Thoracic aorta (tissue), 2 donors: ENCODE data around the gene MAP7D3. TPM values are rescaled to one million over a fixed set of nuclear protein-coding genes. Genes with fewer than 3 reads are reported as not detected.

Experiments
- ATAC-seq: fragments of 150-250 bp; one replicate; pipeline ENCODE4 v1.8.0; 2017; ENCODE audit warnings: low read depth; ENCODE audit not compliant: insufficient number of reproducible peaks, low FRiP score
- DNase-seq: peaks from one replicate; pipeline ENCODE4 v3.0.0-alpha.2; 2020; ENCODE audit warnings: low spot score
- H3K27ac ChIP-seq, 2 donors: fragments of 200-600 bp; sonication (generic); 1 replicate in 1 of 2; 2 replicates in 1 of 2; pipeline ENCODE4 v1.5.1; 2016; ENCODE audit warnings: mild to moderate bottlenecking in 2 of 2, moderate library complexity in 2 of 2
- H3K27me3 ChIP-seq: fragments of 200-600 bp; sonication (generic); replicated peaks from 2 replicates; pipeline ENCODE4 v1.6.0; 2016; ENCODE audit warnings: mild to moderate bottlenecking; ENCODE audit not compliant: insufficient read depth
- H3K36me3 ChIP-seq: fragments of 200-600 bp; sonication (generic); one replicate; pipeline ENCODE4 v1.5.1; 2016
- H3K4me1 ChIP-seq, 2 donors: fragments of 200-600 bp; sonication (generic); 1 replicate in 1 of 2; 2 replicates in 1 of 2; pipeline versions ENCODE4 v1.5.1 to v1.6.0; 2016; ENCODE audit warnings: low read depth in 2 of 2, mild to moderate bottlenecking in 1 of 2; ENCODE audit not compliant: control insufficient read depth in 1 of 2
- H3K4me3 ChIP-seq: fragments of 200-600 bp; sonication (generic); 2 replicates; pipeline ENCODE4 v1.5.1; 2016; ENCODE audit warnings: mild to moderate bottlenecking
- H3K9me3 ChIP-seq: fragments of 200-600 bp; sonication (generic); 2 replicates; pipeline ENCODE4 v1.5.1; 2016
- total RNA-seq, 2 donors: library from RNA; depleted of rRNA; stranded (reverse); fragments of >200 nt; gene quantifications; one replicate each; pipeline versions ENCODE4 v1.1.0 to v1.2.3, GENCODE V29; 2016
- TF ChIP-seq, protein P1 (sequence below): fragments of 200-600 bp; sonication (generic); IDR thresholded peaks from one replicate; pipeline ENCODE4 v1.5.1; 2019; ENCODE audit warnings: antibody characterized with exemption

MAP7D3 gene
- total RNA-seq, 2 donors from 2014 or later: 41.6 to 44.5 TPM

GRCh38 chrX:136260776-136261175 is 9.6 kb upstream of the MAP7D3 start:
- H3K4me1 ChIP-seq: peaks cover 17 to 74% of the 10 kb centered on the region in 2 donors
- DNase-seq (no peak), ATAC-seq (peak; percentile 25)
- H3K36me3 ChIP-seq: no peaks in the 10 kb centered on the region
- no peak overlapping the region for H3K4me3 ChIP-seq
- peak overlapping the region; percentile 89 to 93 for H3K27ac ChIP-seq
- TF ChIP-seq, protein P1, sequence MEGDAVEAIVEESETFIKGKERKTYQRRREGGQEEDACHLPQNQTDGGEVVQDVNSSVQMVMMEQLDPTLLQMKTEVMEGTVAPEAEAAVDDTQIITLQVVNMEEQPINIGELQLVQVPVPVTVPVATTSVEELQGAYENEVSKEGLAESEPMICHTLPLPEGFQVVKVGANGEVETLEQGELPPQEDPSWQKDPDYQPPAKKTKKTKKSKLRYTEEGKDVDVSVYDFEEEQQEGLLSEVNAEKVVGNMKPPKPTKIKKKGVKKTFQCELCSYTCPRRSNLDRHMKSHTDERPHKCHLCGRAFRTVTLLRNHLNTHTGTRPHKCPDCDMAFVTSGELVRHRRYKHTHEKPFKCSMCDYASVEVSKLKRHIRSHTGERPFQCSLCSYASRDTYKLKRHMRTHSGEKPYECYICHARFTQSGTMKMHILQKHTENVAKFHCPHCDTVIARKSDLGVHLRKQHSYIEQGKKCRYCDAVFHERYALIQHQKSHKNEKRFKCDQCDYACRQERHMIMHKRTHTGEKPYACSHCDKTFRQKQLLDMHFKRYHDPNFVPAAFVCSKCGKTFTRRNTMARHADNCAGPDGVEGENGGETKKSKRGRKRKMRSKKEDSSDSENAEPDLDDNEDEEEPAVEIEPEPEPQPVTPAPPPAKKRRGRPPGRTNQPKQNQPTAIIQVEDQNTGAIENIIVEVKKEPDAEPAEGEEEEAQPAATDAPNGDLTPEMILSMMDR: no peak
- no peaks in the 10 kb centered on the region for H3K27me3 ChIP-seq
- H3K9me3 ChIP-seq: no peaks in the 10 kb centered on the region

DNA sequence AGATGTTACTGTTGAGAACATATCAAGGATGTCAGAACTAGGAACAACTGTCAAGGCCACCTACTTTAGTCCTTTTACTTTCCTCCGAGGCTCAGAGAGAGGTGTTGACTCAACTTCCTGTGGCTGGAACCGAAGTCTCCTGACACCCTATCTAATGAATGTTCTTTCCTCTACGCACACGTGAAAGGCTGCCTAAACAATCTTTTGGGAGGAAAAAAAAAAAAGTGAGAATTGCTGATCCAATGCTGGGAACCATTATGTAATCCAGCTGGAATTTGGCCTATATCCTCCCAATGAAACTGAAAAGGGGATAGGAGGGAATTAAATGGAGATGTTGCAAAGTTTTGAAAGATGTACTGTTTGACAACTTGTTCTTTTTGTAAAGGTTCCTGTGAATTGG is 8.3 kb upstream of the MAP7D3 start:
- Histone ChIP-seq H3K27me3 (no peaks in the 10 kb centered on the region), H3K4me1 (peaks cover 17 to 85% of the 10 kb centered on the region in 2 donors), H3K4me3 (no peak overlapping the region), H3K36me3 (no peaks in the 10 kb centered on the region), H3K27ac (peak overlapping the region; percentile 89 to 93), H3K9me3 (no peaks in the 10 kb centered on the region)
- DNase-seq (no peak), ATAC-seq (peak; percentile 46)
- TF ChIP-seq, protein P1: no peak

DNA sequence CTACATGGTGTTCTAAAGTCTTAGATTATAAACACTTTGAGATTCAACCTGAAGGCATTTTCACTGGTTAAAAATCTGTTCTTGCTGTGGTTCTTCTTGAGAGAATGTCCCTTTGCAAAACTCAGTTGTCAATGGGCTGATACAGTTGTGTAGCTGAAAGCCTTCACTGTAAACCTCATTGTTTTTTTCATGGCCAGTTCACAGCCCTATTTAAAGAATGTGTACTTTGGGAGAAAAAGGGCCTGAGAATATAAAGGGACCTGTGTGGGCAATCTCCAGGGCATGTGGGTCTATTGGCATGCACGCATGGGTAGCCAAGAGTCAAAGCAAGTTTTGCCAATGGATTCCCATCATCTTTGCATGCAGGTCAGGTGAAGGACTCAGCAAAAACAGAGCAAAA is 7.8 kb upstream of the MAP7D3 start:
- Histone ChIP-seq H3K27me3 (no peaks in the 10 kb centered on the region), H3K36me3 (no peaks in the 10 kb centered on the region), H3K27ac (peak overlapping the region; percentile 89 to 93), H3K4me1 (peaks cover 17 to 91% of the 10 kb centered on the region in 2 donors), H3K9me3 (no peaks in the 10 kb centered on the region), H3K4me3 (no peak overlapping the region)
- DNase-seq (no peak), ATAC-seq (no peak)
- TF ChIP-seq, protein P1: no peak

DNA sequence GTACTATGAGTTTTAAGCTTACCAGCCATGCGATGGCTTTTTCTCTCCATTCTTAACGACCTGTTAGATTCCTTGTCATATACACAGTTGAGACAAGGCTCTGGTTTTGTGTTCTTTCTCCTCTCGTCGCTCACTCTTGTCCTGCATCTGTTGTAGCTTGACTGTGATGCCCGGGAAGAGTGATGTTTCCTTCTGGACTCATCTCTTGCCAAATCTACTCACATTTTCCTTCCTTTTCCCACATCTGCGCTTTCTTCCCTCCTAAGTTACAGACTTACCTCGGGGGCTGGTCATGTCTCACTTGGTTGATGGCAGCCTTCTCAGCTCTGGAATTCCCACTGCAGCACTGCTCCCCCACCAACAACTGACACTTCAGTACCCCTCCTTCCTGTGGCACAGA is 4.8 kb upstream of the MAP7D3 start:
- DNase-seq (no peak), ATAC-seq (no peak)
- H3K27me3 ChIP-seq: no peaks in the 10 kb centered on the region
- H3K9me3 ChIP-seq: no peaks in the 10 kb centered on the region
- no peaks in the 10 kb centered on the region for H3K36me3 ChIP-seq
- TF ChIP-seq, protein P1: no peak
- peaks cover 11 to 64% of the 10 kb centered on the region in 2 donors for H3K4me1 ChIP-seq
- peak overlapping the region; percentile 47 for H3K4me3 ChIP-seq
- H3K27ac ChIP-seq: peak overlapping the region; percentile 74 to 94

DNA sequence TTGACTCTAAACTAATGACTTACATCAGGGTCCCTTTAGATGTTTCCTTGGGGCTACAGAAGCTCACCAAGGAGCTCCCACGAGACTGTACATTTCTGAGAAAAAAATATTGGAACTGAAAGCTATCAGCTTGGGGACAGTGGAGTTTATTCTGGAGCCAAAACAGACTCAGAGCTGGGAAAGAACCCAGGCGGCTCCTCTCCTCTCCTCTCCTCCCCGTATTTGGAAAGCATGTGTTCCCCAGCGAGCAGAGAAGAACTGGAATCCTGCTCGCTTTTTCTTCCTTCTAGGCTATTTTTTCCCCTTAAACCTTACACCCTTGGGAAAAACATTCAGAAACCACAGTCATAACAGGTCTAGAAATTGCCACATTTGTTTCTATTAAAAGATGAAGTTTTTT is 4.3 kb upstream of the MAP7D3 start:
- H3K4me3 ChIP-seq: peak overlapping the region; percentile 47
- H3K27ac ChIP-seq: peak overlapping the region; percentile 74 to 94
- ATAC-seq (peak; percentile 30), DNase-seq (no peak)
- H3K4me1 ChIP-seq: peaks cover 11 to 61% of the 10 kb centered on the region in 2 donors
- no peaks in the 10 kb centered on the region for H3K27me3 ChIP-seq
- no peaks in the 10 kb centered on the region for H3K9me3 ChIP-seq
- TF ChIP-seq, protein P1: no peak
- no peaks in the 10 kb centered on the region for H3K36me3 ChIP-seq
